KOPT-K1 (cell line): ENCODE data around the gene KMT2C.
"Not testable (repeated sequence)": the region's sequence is repeated elsewhere in the genome, so short reads cannot be mapped to it uniquely, and the experiment has no call there.

Source experiments
- H3K27ac ChIP-seq: fragments of 200-600 bp; sonication (generic); 2 replicates; pipeline ENCODE4 v1.5.1; 2016; ENCODE audit warnings: antibody characterized with exemption, mild to moderate bottlenecking, low read depth, low read length; ENCODE audit not compliant: poor library complexity, severe bottlenecking
- H3K36me3 ChIP-seq: fragments of 200-600 bp; sonication (generic); 2 replicates; pipeline ENCODE4 v1.5.1; 2017; ENCODE audit warnings: antibody characterized with exemption, mild to moderate bottlenecking, low read length, moderate library complexity; ENCODE audit not compliant: insufficient read depth
- H3K9me3 ChIP-seq: fragments of 200-600 bp; sonication (generic); 2 replicates; pipeline ENCODE4 v1.5.1; 2017; ENCODE audit warnings: antibody characterized with exemption, low read length, mild to moderate bottlenecking; ENCODE audit not compliant: insufficient read depth, poor library complexity, severe bottlenecking

Gene KMT2C

DNA sequence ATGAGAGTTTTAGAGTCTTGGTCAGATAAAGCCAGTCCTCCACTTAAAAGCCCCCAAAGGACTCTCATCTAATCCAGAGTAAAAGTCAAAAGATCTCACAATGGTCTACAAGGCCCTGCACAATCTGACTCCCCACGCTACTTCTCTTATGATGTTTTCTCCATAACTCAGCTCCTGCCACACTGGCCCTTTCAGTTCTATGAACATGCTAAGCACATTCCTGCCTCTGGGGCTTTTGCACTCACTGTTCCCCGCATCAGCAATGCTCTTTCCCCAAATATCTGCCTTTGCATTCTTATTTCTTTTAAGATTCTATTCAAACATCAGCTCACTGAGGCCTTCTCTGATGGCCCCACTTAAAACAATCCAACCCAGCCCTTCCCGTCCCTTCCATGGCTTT, 41.6 kb downstream of the KMT2C start:
- H3K9me3 ChIP-seq, H3K27ac ChIP-seq, H3K36me3 ChIP-seq: not testable (repeated sequence)

DNA sequence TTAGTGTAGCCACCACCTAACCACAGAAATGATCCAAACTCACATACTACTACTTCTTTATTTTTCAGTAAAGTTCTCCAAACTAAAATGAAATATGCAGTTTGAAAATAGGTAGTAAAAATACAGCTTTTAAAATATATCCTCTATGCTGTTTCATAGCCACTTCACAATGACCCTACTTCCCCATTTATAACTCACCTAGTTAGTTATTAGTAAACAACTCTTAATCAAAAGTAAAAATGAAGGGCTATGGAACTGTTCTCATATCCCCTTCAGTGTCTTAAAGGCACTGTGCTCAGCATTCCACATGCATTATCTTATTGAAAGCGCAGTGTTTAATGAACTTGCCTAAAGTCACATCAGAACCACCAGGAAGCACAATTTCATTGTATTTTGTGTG, 43.5 kb downstream of the KMT2C start:
- H3K27ac ChIP-seq: no peak overlapping the region

DNA sequence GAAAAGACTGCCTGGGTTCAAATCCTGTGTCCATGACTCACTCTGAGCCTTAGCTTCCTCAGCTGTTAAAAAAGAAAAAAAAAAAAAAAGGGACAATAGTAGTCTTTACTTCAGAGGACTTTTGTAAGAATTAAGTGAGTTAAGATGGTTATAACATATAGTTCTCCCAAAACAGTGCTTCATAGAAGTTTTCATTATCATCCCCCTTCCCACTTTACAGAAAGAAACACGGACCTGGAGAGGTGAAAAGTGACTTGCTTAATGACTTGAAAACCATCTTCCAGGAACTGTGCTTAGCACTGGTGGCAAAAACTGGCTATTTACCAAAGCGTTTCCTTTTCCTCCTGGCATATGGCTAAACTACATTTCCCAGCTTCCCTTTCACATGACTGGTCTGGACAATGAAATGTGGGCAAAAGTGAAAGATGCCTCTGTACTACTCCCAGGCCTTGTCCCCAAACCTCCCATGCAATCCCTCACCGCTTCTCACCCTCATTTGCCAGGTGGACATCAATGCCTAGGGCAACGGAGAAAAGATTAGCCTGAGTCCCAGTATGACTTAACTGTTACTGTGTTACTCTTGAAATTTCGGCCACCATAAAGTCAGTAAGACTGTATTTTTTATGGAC, 49.6 kb downstream of the KMT2C start:
- H3K27ac ChIP-seq, H3K9me3 ChIP-seq, H3K36me3 ChIP-seq: not testable (repeated sequence)

More for the DNA sequence above, 43.5 kb downstream of the KMT2C start:
- H3K9me3 ChIP-seq: no peaks in the 10 kb centered on the region
- H3K36me3 ChIP-seq: no peaks in the 10 kb centered on the region

DNA sequence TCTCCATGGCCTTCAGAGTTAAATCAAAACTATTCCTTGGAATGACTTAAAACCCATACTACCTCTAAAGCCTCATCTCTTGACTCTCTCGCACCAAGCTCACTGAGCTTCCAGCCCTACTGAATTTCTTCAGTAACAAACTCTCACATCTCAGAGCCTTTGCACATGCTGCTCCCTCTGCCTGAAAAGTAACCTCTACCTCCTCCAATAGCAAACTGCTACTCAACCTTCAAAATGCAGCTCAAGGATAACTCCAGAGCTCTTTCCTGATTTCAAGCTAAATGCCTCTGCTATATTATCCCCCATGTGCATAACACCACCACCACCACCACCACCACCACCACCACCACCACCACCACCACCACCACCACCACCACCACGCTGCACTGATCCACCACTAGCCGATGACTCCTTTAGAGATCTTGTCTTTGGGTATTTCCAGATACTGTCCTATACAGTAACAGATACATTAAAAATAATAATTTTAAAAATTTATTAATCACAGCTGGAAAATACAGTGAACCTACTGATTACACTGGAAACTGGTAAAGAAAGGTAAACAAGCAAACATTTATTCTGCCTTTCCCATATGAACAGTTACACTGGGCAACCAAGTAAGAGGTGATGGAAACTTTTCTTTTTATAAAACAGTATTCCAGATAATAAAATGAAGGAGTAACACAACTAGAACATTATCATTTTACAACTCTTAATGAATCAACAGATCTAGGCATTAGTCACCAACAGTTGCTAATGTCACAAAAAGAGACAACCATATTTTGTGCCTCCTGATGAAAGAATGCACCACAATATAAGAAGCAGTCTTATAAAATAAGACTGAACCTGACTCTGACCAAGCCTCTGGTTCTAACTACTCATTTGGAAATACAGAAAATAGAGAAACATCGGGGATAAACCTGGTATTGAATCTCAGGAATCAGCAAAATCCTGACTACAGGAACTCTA, 51.3 kb downstream of the KMT2C start:
- H3K36me3 ChIP-seq, H3K9me3 ChIP-seq, H3K27ac ChIP-seq: not testable (repeated sequence)

DNA sequence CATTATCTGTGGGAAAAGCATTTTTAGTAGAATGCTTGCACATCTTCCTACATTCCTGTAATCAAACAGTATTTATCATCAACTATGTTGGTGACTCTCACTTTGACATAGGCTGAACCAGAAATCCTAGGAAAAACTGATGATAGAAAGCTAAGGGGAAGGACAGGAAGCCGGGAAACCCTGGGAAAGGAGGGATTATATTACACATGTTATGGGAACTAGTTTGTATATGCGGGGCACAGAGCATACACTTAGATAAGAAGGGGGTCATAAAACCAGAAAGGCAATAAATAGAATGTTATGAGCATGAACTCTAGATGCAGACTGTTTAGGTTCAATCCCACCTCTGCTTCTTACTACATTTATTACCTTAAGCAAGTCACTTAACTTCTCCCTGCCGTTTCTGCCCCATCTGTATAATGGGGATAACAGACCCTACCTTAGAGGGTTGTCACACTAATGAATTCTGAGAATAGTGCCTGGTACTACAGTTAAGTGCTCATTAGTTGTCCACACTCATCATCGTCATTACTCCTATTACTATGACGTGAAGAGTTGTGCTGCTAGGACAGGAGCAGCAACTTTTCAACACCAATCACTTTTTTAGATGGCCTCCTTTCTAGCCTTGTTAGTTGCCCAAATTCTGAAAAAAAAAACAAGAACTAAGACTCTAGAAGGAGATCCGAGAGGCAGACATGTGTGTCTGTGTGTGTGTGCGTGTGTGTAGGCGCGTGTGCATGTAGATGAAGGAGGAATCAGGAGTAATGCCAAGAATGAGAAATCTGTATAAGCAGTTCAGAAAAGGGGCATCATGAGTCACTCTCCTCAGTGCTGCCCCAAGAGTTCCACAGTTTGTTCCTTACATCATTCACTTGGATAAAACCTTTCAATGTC, 52.2 kb downstream of the KMT2C start:
- Histone ChIP-seq H3K27ac (no peak overlapping the region), H3K36me3 (no peaks in the 10 kb centered on the region), H3K9me3 (peaks cover 8% of the 10 kb centered on the region)

DNA sequence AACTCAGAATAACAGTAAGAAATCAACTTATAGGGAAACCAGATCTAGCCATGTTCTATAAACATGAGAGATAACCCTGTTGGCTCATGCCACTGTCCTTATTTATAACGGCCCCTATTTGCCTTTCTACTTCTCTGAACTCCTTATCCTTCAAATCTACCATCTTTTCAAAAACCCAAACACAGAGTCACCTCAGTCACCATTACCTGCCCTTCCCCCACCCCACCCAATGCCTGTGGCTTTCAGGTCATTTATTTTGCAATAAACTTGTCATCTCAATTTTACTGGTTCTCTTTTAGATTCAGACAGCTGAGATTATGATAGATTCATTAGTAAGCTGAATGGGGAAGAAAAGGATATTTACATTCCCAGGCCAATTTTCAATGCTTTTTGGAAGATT, 53.6 kb downstream of the KMT2C start:
- H3K27ac ChIP-seq: no peak overlapping the region
- no peaks in the 10 kb centered on the region for H3K36me3 ChIP-seq

DNA sequence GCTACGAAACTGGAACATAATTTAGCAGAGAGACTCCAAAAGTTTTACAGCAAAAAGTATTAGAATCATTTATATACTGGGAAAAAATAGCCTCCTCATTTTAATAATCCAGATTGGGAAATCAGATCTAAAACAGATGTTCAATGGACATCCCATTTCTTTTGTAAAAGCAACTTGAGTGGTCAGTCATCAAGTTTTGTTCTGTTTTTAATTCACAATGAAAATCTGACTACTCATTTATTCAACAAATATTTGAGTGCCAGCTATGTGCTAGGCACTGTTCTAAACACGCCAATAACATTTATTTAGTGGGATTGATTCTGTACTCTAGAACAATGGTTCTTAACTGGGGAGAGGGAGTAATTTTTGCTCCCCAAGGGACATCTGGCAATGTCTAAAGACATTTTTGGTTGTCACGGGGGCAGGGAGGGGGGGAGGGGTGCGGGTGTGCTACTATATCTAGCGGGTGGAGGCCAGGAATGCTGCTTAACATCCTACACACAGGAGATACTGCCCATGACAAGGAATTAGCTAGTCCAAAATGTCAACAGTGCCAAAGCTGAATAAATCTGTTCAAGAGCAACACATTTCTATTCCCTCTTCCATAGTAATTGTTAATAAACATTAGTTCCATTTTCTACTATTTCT, 54.7 kb downstream of the KMT2C start:
- H3K9me3 ChIP-seq: peaks cover 19% of the 10 kb centered on the region
- not testable (repeated sequence) for H3K36me3 ChIP-seq

More for the DNA sequence above, 53.6 kb downstream of the KMT2C start:
- H3K9me3 ChIP-seq: peaks cover 15% of the 10 kb centered on the region

DNA sequence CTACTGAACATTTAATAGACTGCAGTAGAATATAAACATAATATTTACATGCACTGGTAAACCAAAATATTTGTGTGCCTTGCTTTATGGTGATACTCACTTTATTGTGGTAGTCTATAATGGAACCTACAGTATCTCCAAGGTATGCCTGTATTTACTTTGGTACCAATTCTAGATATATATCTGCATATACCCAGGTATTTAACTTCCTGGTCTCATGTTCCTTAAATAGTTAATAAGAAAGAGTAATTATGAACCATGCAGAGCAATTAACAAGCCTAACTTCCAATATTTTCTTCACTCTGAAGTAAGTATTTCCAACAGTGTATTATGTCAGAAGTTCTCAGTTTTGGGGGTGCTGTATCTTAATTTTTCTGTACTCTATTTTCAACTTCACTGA, 57.3 kb downstream of the KMT2C start:
- peaks cover 19% of the 10 kb centered on the region for H3K9me3 ChIP-seq
- H3K36me3 ChIP-seq, H3K27ac ChIP-seq: not testable (repeated sequence)

More for the DNA sequence above, 54.7 kb downstream of the KMT2C start:
- H3K27ac ChIP-seq: not testable (repeated sequence)

DNA sequence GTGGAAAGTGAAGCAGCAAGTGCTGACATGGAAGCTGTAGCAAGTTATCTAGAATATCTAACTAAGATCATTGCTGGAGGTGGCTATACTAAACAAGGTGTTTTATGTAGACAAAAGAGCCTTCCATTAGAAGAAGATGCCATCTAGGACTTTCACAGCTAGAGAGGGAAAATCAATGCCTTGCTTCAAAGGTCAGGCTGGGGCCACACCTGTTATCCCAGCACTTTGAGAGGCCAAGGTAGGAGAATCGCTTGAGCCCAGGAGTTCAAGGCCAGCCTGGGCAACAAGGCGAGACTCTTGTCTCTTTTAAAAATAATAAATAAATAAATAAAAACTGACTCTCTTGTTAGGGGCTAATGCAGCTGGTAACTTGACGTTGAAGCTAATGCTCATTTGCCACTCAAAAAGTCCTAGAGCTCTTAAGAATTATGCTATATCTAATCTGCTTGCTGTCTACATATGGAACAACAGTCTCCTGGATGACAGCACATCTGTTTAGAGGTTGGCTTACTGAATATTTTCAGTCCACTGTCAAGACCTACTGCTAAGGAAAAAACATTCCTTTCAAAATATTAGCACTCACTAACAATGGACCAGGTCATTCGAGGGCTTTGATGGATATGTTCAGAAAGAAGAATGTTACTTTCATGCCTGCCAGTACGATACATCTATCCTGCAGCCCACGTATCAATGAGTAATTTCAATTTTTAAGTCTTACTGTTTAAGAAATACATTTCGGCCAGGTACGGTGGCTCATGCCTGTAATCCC, 58.9 kb downstream of the KMT2C start:
- not testable (repeated sequence) for H3K27ac ChIP-seq, H3K36me3 ChIP-seq
- H3K9me3 ChIP-seq: peaks cover 29% of the 10 kb centered on the region

DNA sequence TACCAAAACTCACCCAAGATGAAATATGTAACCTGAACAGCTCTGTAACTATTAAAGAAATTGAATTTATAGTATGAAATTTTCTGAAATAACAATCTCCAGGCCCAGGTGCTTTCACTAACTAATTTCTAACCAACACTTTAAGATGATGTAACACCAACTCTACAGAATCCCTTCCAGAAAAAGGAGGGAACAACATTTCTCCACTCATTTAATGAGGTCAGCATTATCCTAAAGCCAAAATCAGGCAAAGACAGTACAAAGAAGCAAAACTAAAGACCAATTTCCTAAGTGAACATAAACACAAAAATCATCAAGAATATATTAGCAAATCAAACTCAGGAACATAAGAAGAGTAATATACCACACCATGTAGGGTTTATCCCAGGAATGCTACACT, 65.5 kb downstream of the KMT2C start:
- Histone ChIP-seq H3K9me3 (peaks cover 13% of the 10 kb centered on the region), H3K36me3 (peaks cover 4% of the 10 kb centered on the region; the same call in 1 of the 2 replicates), H3K27ac (no peak overlapping the region)

DNA sequence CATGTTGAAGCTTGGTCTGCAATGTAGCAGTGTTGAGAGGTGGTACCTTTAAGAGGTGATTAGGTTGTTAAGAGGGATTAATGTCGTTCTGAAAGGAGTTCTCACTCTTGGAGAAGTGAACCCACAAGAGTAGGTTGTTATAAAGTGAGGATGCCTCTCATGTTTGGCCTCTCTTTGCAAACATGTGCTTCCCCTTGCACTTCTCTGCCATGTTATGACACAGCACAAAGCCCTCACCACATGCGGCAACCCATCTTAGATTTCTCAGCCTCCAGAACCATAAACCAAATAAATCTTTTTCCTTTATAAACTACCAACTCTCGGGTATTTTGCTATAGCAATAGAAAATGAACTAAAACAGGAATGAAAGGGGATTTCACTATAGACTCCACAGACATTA, 66.3 kb downstream of the KMT2C start:
- H3K36me3 ChIP-seq: peaks cover 4% of the 10 kb centered on the region; the same call in 1 of the 2 replicates
- H3K9me3 ChIP-seq: peaks cover 13% of the 10 kb centered on the region
- no peak overlapping the region for H3K27ac ChIP-seq

DNA sequence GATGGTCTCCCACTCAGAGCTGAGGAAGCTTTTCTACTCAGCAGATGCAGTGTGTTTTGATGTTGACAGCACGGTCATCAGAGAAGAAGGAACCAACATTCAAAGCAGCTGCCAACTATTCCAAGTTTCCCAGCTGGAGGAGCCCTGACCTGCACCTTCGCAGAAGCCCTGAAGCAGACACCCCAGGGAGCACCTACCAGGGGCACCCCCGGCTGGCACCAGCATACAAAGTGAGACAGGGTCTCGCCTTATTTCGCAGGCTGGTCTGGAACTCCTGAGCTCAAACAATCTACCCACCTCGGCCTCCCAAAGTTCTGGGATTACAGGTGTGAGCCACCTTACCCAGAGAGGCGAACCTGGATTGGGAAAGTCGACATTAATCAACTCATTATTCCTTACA, 68.6 kb downstream of the KMT2C start:
- Histone ChIP-seq H3K36me3 (peaks cover 4% of the 10 kb centered on the region; the same call in 1 of the 2 replicates), H3K9me3 (peaks cover 5% of the 10 kb centered on the region), H3K27ac (no peak overlapping the region)

DNA sequence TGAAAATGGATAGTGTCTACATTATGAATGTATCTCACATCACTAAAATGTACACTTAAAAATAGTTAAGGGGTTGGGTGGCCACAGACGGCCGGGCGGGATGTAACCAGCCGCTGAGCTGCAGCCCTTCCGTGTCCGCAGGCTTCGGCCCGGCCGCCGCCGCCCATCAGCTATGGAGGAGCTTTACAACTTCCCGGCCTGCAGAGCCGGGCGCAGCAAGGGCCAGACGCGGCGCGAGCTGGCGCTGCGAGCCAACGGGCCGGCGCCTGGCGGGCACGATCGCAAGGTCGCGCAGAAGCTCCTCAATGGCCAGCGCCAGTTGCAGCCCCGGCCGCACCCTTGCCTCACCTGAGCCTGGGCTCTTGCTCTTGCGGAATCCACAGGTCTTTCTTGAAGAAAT, 69.1 kb downstream of the KMT2C start:
- peaks cover under 1% of the 10 kb centered on the region for H3K9me3 ChIP-seq
- peaks cover 4% of the 10 kb centered on the region; the same call in 1 of the 2 replicates for H3K36me3 ChIP-seq
- H3K27ac ChIP-seq: no peak overlapping the region
